ENCODE measurements around the gene MBD3L5. TPM values are rescaled to one million over a fixed set of nuclear protein-coding genes. Genes with fewer than 3 reads are reported as not detected.

MBD3L5 gene
- polyA plus RNA-seq, 3 donors: not detected

DNA sequence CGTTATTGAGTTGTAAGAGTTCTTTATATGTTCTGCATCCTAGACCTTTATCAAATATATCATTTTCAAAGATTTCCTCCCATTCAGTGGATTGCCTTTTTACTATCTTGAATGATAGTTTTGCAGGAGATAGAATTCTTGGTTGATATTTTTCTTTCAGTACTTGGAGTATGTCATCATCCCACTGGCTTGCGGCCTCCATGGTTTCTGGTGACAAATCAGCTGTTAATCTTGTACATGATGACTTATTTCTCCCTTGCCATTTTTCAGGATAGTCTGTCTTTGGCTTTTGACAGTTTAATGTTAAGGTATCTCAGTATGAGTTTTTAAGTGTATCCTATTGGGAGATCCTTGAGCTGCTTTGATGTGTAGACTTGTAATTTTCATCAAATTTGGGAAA is 47.6 kb downstream of the MBD3L5 start:
- Mint-ChIP-seq H3K27me3 (ENCODE audit: low read depth in 3 of 3) (peaks cover 0 to 2% (median 0%) of the 10 kb centered on the region in 3 donors), H3K4me1 (no peaks in the 10 kb centered on the region), H3K27ac (no peak overlapping the region), H3K36me3 (peaks cover 90 to 100% of the 10 kb centered on the region in 2 donors), H3K4me3 (no peak overlapping the region), H3K9me3 (peaks cover 71 to 95% (median 90%) of the 10 kb centered on the region in 7 donors)
- Histone ChIP-seq H3K36me3 (replicated peaks in 1 of 2; ENCODE audit: control insufficient read depth in 1 of 2, insufficient read depth in 2 of 2, low read length in 2 of 2) (peaks cover 97 to 100% of the 10 kb centered on the region in 2 donors), H3K4me1 (ENCODE audit: control insufficient read depth in 1 of 2, insufficient read depth in 2 of 2, low read length in 2 of 2) (no peaks in the 10 kb centered on the region), H3K4me2 (replicated peaks; ENCODE audit: extremely low read depth, low read length, poor library complexity, severe bottlenecking) (no peak overlapping the region), H3K79me2 (ENCODE audit: insufficient read depth, low read length) (peaks cover 4% of the 10 kb centered on the region), H3K4me3 (replicated peaks in 1 of 3; ENCODE audit: low read depth in 2 of 3, low read length in 3 of 3) (peak overlapping the region in 1 of 3 experiments; percentile 38), H4K20me1 (ENCODE audit: insufficient read depth, low read length) (no peaks in the 10 kb centered on the region), H3K9me3 (replicated peaks in 1 of 2; ENCODE audit: control insufficient read depth in 1 of 2, insufficient read depth in 1 of 2, low read length in 2 of 2) (peaks cover 80 to 87% of the 10 kb centered on the region in 2 donors), H2AFZ (ENCODE audit: insufficient read depth, low read depth, low read length, poor library complexity, severe bottlenecking) (no peak overlapping the region), H3K27ac (ENCODE audit: low read depth in 1 of 2, low read length in 2 of 2) (no peak overlapping the region), H3K27me3 (ENCODE audit: control insufficient read depth in 2 of 2, insufficient read depth in 2 of 2, low read length in 2 of 2) (no peaks in the 10 kb centered on the region), H3K9ac (ENCODE audit: insufficient read depth, low read length, poor library complexity, severe bottlenecking) (no peak overlapping the region)
- TF ChIP-seq, protein P1, sequence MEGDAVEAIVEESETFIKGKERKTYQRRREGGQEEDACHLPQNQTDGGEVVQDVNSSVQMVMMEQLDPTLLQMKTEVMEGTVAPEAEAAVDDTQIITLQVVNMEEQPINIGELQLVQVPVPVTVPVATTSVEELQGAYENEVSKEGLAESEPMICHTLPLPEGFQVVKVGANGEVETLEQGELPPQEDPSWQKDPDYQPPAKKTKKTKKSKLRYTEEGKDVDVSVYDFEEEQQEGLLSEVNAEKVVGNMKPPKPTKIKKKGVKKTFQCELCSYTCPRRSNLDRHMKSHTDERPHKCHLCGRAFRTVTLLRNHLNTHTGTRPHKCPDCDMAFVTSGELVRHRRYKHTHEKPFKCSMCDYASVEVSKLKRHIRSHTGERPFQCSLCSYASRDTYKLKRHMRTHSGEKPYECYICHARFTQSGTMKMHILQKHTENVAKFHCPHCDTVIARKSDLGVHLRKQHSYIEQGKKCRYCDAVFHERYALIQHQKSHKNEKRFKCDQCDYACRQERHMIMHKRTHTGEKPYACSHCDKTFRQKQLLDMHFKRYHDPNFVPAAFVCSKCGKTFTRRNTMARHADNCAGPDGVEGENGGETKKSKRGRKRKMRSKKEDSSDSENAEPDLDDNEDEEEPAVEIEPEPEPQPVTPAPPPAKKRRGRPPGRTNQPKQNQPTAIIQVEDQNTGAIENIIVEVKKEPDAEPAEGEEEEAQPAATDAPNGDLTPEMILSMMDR (IDR thresholded peaks at IDR 0.05): no peak
- no peak for DNase-seq
- WGBS (ENCODE audit: insufficient coverage): no CpG with 5 or more reads among the region's 2 CpGs
- intact Hi-C loops (cut with micrococcal nuclease): no loop called here

Other genes with a start within 250 kb of the MBD3L5 start
- 10 to 100 TPM; 13.9 to 37.7 (median 21.6) TPM for gene ADGRE1, start 143.0 kb upstream of the MBD3L5 start, polyA plus RNA-seq
- gene MBD3L2B, start 9.1 kb upstream of the MBD3L5 start, polyA plus RNA-seq: not detected
- gene MBD3L4, start 9.6 kb downstream of the MBD3L5 start, polyA plus RNA-seq: not detected
- gene MBD3L2, start 18.7 kb downstream of the MBD3L5 start, polyA plus RNA-seq: not detected
- gene MBD3L3, start 28.1 kb downstream of the MBD3L5 start, polyA plus RNA-seq: not detected
- 1 to 10 TPM in 2 of 3 donors, under 1 TPM in 1; 0.87 to 3.4 (median 1.7) TPM for gene ZNF557, start 39.1 kb downstream of the MBD3L5 start, polyA plus RNA-seq

All from CD14-positive monocyte (primary cell).